Measurements from ENCODE around the gene PORCN.

Gene PORCN

GRCh38 chrX:48489296-48489695, 19.5 kb upstream of the PORCN start:
- H3K9ac ChIP-seq (ENCODE audit: low read depth, low read length, poor library complexity), result no peak overlapping the region
- H2BK120ac ChIP-seq (ENCODE audit: low read depth, low read length), result no peak overlapping the region
- no peak overlapping the region for H3K18ac ChIP-seq (ENCODE audit: low read length)
- no peaks in the 10 kb centered on the region for H3K4me1 ChIP-seq (ENCODE audit: control insufficient read depth in 2 of 2, insufficient read depth in 1 of 2, low read depth in 1 of 2, low read length in 2 of 2)
- no peaks in the 10 kb centered on the region for H3K79me1 ChIP-seq (ENCODE audit: low read depth, low read length)
- H4K91ac ChIP-seq (ENCODE audit: low read depth, low read length, poor library complexity), result no peak overlapping the region
- no peak overlapping the region for H3K27ac ChIP-seq (replicated peaks; ENCODE audit: low read length)
- no peak overlapping the region for H4K8ac ChIP-seq (ENCODE audit: low read depth, low read length)
- no peak overlapping the region for H3K4me2 ChIP-seq (ENCODE audit: insufficient read depth, low read length, poor library complexity, severe bottlenecking)
- peaks cover 3 to 16% of the 10 kb centered on the region in 2 donors for H3K36me3 ChIP-seq (replicated peaks in 1 of 2; ENCODE audit: control insufficient read depth in 2 of 2, insufficient read depth in 2 of 2, low read length in 2 of 2)
- no peak overlapping the region for H2BK12ac ChIP-seq (ENCODE audit: low read length)
- no peak overlapping the region for H3K23ac ChIP-seq (ENCODE audit: low read depth, low read length, poor library complexity)
- no peak overlapping the region for H3K4me3 ChIP-seq (ENCODE audit: low read length in 2 of 2)
- no peak overlapping the region for H3K4ac ChIP-seq (ENCODE audit: low read length)
- H3K9me3 ChIP-seq (replicated peaks in 1 of 2; ENCODE audit: control insufficient read depth in 2 of 2, insufficient read depth in 1 of 2, low read depth in 1 of 2, low read length in 2 of 2), result no peaks in the 10 kb centered on the region
- H2AFZ ChIP-seq (ENCODE audit: low read length), result no peak overlapping the region
- DNase-seq (ENCODE audit: low spot score), result no peak
- H3K27me3 ChIP-seq (ENCODE audit: control insufficient read depth in 3 of 3, insufficient read depth in 3 of 3, low read depth in 1 of 3, low read length in 3 of 3), result no peaks in the 10 kb centered on the region
- no peak overlapping the region for H3K14ac ChIP-seq (ENCODE audit: low read length)
- H2AK5ac ChIP-seq (ENCODE audit: low read depth, low read length), result no peak overlapping the region
- H2BK5ac ChIP-seq (ENCODE audit: low read length), result no peak overlapping the region
- no CpG with 5 or more reads among the region's 9 CpGs for WGBS, 2 donors (ENCODE audit: extremely low coverage in 2 of 2, insufficient read length in 2 of 2, insufficient replicate concordance in 1 of 2)
- no peak overlapping the region for H2BK15ac ChIP-seq (ENCODE audit: low read length)

- no peaks in the 10 kb centered on the region for H3K9me3 ChIP-seq (replicated peaks in 1 of 2; ENCODE audit: control insufficient read depth in 2 of 2, insufficient read depth in 1 of 2, low read depth in 1 of 2, low read length in 2 of 2)
- H3K27me3 ChIP-seq (ENCODE audit: control insufficient read depth in 3 of 3, insufficient read depth in 3 of 3, low read depth in 1 of 3, low read length in 3 of 3), result no peaks in the 10 kb centered on the region
- WGBS, 2 donors (ENCODE audit: extremely low coverage in 2 of 2, insufficient read length in 2 of 2, insufficient replicate concordance in 1 of 2), result no CpG with 5 or more reads among the region's 2 CpGs
- no peak for DNase-seq (ENCODE audit: low spot score)
- no peak overlapping the region for H3K14ac ChIP-seq (ENCODE audit: low read length)
- H2BK15ac ChIP-seq (ENCODE audit: low read length), result no peak overlapping the region
- H2BK120ac ChIP-seq (ENCODE audit: low read depth, low read length), result no peak overlapping the region
- H3K4me1 ChIP-seq (ENCODE audit: control insufficient read depth in 2 of 2, insufficient read depth in 1 of 2, low read depth in 1 of 2, low read length in 2 of 2), result no peaks in the 10 kb centered on the region
- no peak overlapping the region for H3K4me2 ChIP-seq (ENCODE audit: insufficient read depth, low read length, poor library complexity, severe bottlenecking)
- H3K18ac ChIP-seq (ENCODE audit: low read length), result no peak overlapping the region
- no peak overlapping the region for H3K23ac ChIP-seq (ENCODE audit: low read depth, low read length, poor library complexity)
- H3K36me3 ChIP-seq (replicated peaks in 1 of 2; ENCODE audit: control insufficient read depth in 2 of 2, insufficient read depth in 2 of 2, low read length in 2 of 2), result peaks cover 3 to 12% of the 10 kb centered on the region in 2 donors
- H3K9ac ChIP-seq (ENCODE audit: low read depth, low read length, poor library complexity), result no peak overlapping the region
- no peak overlapping the region for H2AFZ ChIP-seq (ENCODE audit: low read length)
- no peak overlapping the region for H2BK12ac ChIP-seq (ENCODE audit: low read length)
- no peak overlapping the region for H2BK5ac ChIP-seq (ENCODE audit: low read length)
- H3K4ac ChIP-seq (ENCODE audit: low read length), result no peak overlapping the region
- no peak overlapping the region for H4K8ac ChIP-seq (ENCODE audit: low read depth, low read length)
- no peaks in the 10 kb centered on the region for H3K79me1 ChIP-seq (ENCODE audit: low read depth, low read length)
- H4K91ac ChIP-seq (ENCODE audit: low read depth, low read length, poor library complexity), result no peak overlapping the region
- no peak overlapping the region for H2AK5ac ChIP-seq (ENCODE audit: low read depth, low read length)
- H3K4me3 ChIP-seq (ENCODE audit: low read length in 2 of 2), result no peak overlapping the region
- H3K27ac ChIP-seq (replicated peaks; ENCODE audit: low read length), result no peak overlapping the region
These were observed 18.9 kb upstream of the PORCN start for GRCh38 chrX:48489892-48490291.

DNA sequence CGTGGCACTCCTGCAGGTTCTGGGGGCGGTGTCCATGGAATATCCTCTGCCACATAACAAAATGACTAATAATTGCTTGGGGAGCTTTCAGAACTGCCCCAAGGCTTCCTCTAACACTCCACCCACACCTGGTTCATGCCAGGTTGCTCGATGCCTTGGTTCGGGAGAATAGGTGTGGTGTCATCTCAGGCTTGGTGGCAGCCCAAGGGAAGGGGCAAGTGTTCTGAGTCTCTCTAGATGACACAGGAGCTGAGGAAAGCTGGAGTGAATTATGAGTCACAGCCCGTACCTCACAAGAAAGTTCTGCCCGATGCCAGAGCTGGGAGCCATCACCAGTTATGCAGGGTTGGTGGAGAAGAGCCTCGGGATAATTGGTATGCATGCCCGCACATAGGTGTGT, 18.1 kb upstream of the PORCN start:
- H3K9ac ChIP-seq (ENCODE audit: low read depth, low read length, poor library complexity), result no peak overlapping the region
- H3K9me3 ChIP-seq (replicated peaks in 1 of 2; ENCODE audit: control insufficient read depth in 2 of 2, insufficient read depth in 1 of 2, low read depth in 1 of 2, low read length in 2 of 2), result no peaks in the 10 kb centered on the region
- H3K27me3 ChIP-seq (ENCODE audit: control insufficient read depth in 3 of 3, insufficient read depth in 3 of 3, low read depth in 1 of 3, low read length in 3 of 3), result no peaks in the 10 kb centered on the region
- H3K4me2 ChIP-seq (ENCODE audit: insufficient read depth, low read length, poor library complexity, severe bottlenecking), result no peak overlapping the region
- H3K18ac ChIP-seq (ENCODE audit: low read length), result no peak overlapping the region
- H2BK15ac ChIP-seq (ENCODE audit: low read length), result no peak overlapping the region
- peaks cover 3 to 8% of the 10 kb centered on the region in 2 donors for H3K36me3 ChIP-seq (replicated peaks in 1 of 2; ENCODE audit: control insufficient read depth in 2 of 2, insufficient read depth in 2 of 2, low read length in 2 of 2)
- H2BK120ac ChIP-seq (ENCODE audit: low read depth, low read length), result no peak overlapping the region
- no peak overlapping the region for H2AK5ac ChIP-seq (ENCODE audit: low read depth, low read length)
- no peak overlapping the region for H3K4me3 ChIP-seq (ENCODE audit: low read length in 2 of 2)
- no peak overlapping the region for H3K23ac ChIP-seq (ENCODE audit: low read depth, low read length, poor library complexity)
- no peak overlapping the region for H4K8ac ChIP-seq (ENCODE audit: low read depth, low read length)
- H2AFZ ChIP-seq (ENCODE audit: low read length), result no peak overlapping the region
- H2BK5ac ChIP-seq (ENCODE audit: low read length), result no peak overlapping the region
- DNase-seq (ENCODE audit: low spot score), result no peak
- H3K4me1 ChIP-seq (ENCODE audit: control insufficient read depth in 2 of 2, insufficient read depth in 1 of 2, low read depth in 1 of 2, low read length in 2 of 2), result no peaks in the 10 kb centered on the region
- no peak overlapping the region for H3K14ac ChIP-seq (ENCODE audit: low read length)
- no peak overlapping the region for H3K27ac ChIP-seq (replicated peaks; ENCODE audit: low read length)
- no CpG with 5 or more reads among the region's 8 CpGs for WGBS, 2 donors (ENCODE audit: extremely low coverage in 2 of 2, insufficient read length in 2 of 2, insufficient replicate concordance in 1 of 2)
- no peak overlapping the region for H4K91ac ChIP-seq (ENCODE audit: low read depth, low read length, poor library complexity)
- H3K79me1 ChIP-seq (ENCODE audit: low read depth, low read length), result no peaks in the 10 kb centered on the region
- no peak overlapping the region for H2BK12ac ChIP-seq (ENCODE audit: low read length)
- no peak overlapping the region for H3K4ac ChIP-seq (ENCODE audit: low read length)

DNA sequence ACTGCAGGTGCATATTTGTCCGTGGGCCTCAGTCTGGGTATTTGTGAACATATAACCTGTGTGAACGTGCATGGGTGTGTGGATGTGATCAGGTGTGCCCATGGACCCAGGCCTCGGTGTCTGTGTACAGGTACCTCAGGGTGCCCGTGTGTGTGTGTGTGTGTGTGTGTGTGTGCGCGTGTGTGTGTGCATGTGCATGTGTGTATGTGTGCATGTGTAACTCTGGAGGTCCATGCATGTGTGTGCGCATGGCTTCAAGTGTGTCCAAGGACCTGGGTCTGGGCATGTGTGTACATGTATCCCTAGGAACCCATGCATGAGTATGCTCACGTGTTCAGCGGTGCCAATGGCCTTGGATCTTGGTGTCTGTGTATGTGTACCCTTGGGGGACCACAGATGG, 17.0 kb upstream of the PORCN start:
- no CpG with 5 or more reads among the region's 9 CpGs for WGBS, 2 donors (ENCODE audit: extremely low coverage in 2 of 2, insufficient read length in 2 of 2, insufficient replicate concordance in 1 of 2)
- Histone ChIP-seq H3K27ac (replicated peaks; ENCODE audit: low read length) (no peak overlapping the region), H2AFZ (ENCODE audit: low read length) (no peak overlapping the region)

More for the DNA sequence above, 17.0 kb upstream of the PORCN start:
- Histone ChIP-seq H3K36me3 (replicated peaks in 1 of 2; ENCODE audit: control insufficient read depth in 2 of 2, insufficient read depth in 2 of 2, low read length in 2 of 2) (peaks cover 3 to 8% of the 10 kb centered on the region in 2 donors), H2BK12ac (ENCODE audit: low read length) (no peak overlapping the region), H2BK120ac (ENCODE audit: low read depth, low read length) (no peak overlapping the region), H4K8ac (ENCODE audit: low read depth, low read length) (no peak overlapping the region), H3K79me1 (ENCODE audit: low read depth, low read length) (no peaks in the 10 kb centered on the region), H3K9me3 (replicated peaks in 1 of 2; ENCODE audit: control insufficient read depth in 2 of 2, insufficient read depth in 1 of 2, low read depth in 1 of 2, low read length in 2 of 2) (no peaks in the 10 kb centered on the region), H4K91ac (ENCODE audit: low read depth, low read length, poor library complexity) (no peak overlapping the region), H3K18ac (ENCODE audit: low read length) (no peak overlapping the region), H2AK5ac (ENCODE audit: low read depth, low read length) (no peak overlapping the region), H3K23ac (ENCODE audit: low read depth, low read length, poor library complexity) (no peak overlapping the region), H3K4me2 (ENCODE audit: insufficient read depth, low read length, poor library complexity, severe bottlenecking) (no peak overlapping the region), H3K4ac (ENCODE audit: low read length) (no peak overlapping the region), H3K9ac (ENCODE audit: low read depth, low read length, poor library complexity) (peak overlapping the region; percentile 4), H2BK5ac (ENCODE audit: low read length) (no peak overlapping the region), H3K4me3 (ENCODE audit: low read length in 2 of 2) (no peak overlapping the region), H3K27me3 (ENCODE audit: control insufficient read depth in 3 of 3, insufficient read depth in 3 of 3, low read depth in 1 of 3, low read length in 3 of 3) (no peaks in the 10 kb centered on the region), H3K4me1 (ENCODE audit: control insufficient read depth in 2 of 2, insufficient read depth in 1 of 2, low read depth in 1 of 2, low read length in 2 of 2) (no peaks in the 10 kb centered on the region), H2BK15ac (ENCODE audit: low read length) (no peak overlapping the region), H3K14ac (ENCODE audit: low read length) (no peak overlapping the region)
- no peak for DNase-seq (ENCODE audit: low spot score)

Measured in neuronal stem cell (in vitro differentiated cells).